ENCODE results near the gene ADGB. TPM values are rescaled to one million over a fixed set of nuclear protein-coding genes. Genes with fewer than 3 reads are reported as not detected.

The ADGB gene
- total RNA-seq, 1 experiment from 2014 or later, result not detected

GRCh38 chr6:146857980-146858347 lies 259.2 kb downstream of the ADGB start:
- H3K9me3 ChIP-seq (ENCODE audit: low read length), result no peaks in the 10 kb centered on the region
- no peaks in the 10 kb centered on the region for H4K20me1 ChIP-seq (ENCODE audit: insufficient read depth, low read depth, low read length)
- DNase-seq, result peak; percentile 44
- H3K36me3 ChIP-seq (ENCODE audit: insufficient read depth, low read length), result no peaks in the 10 kb centered on the region
- H3K9ac ChIP-seq (ENCODE audit: low read length), result peak overlapping the region; percentile 68
- peak overlapping the region; percentile 90 for H2AFZ ChIP-seq (ENCODE audit: low read length)
- H3K4me2 ChIP-seq (ENCODE audit: low read depth, low read length, poor library complexity, severe bottlenecking), result peak overlapping the region; percentile 71
- peak overlapping the region; percentile 63 for H3K4me3 ChIP-seq (ENCODE audit: low read length)
- no peaks in the 10 kb centered on the region for H3K9me2 ChIP-seq (replicated peaks; ENCODE audit: insufficient read depth, low read length)
- H3K27me3 ChIP-seq (ENCODE audit: low read length), result no peaks in the 10 kb centered on the region
- peaks cover 8% of the 10 kb centered on the region for H3K4me1 ChIP-seq (ENCODE audit: low read length)
- H3K27ac ChIP-seq (ENCODE audit: low read length), result no peak overlapping the region
- H3K79me2 ChIP-seq (ENCODE audit: low read length), result no peaks in the 10 kb centered on the region

GRCh38 chr6:146859206-146859605 lies 260.4 kb downstream of the ADGB start:
- peaks cover 8% of the 10 kb centered on the region for H3K4me1 ChIP-seq (ENCODE audit: low read length)
- H4K20me1 ChIP-seq (ENCODE audit: insufficient read depth, low read depth, low read length), result no peaks in the 10 kb centered on the region
- no peaks in the 10 kb centered on the region for H3K36me3 ChIP-seq (ENCODE audit: insufficient read depth, low read length)
- no peaks in the 10 kb centered on the region for H3K9me2 ChIP-seq (replicated peaks; ENCODE audit: insufficient read depth, low read length)
- H3K27ac ChIP-seq (ENCODE audit: low read length), result no peak overlapping the region
- H3K9ac ChIP-seq (ENCODE audit: low read length), result no peak overlapping the region
- H3K4me3 ChIP-seq (ENCODE audit: low read length), result no peak overlapping the region
- no peaks in the 10 kb centered on the region for H3K9me3 ChIP-seq (ENCODE audit: low read length)
- no peak overlapping the region for H2AFZ ChIP-seq (ENCODE audit: low read length)
- H3K27me3 ChIP-seq (ENCODE audit: low read length), result no peaks in the 10 kb centered on the region
- no peak overlapping the region for H3K4me2 ChIP-seq (ENCODE audit: low read depth, low read length, poor library complexity, severe bottlenecking)
- no peak for DNase-seq
- no peaks in the 10 kb centered on the region for H3K79me2 ChIP-seq (ENCODE audit: low read length)

- H3K4me1 ChIP-seq (ENCODE audit: low read length), result peaks cover 10% of the 10 kb centered on the region
- no peak overlapping the region for H3K4me2 ChIP-seq (ENCODE audit: low read depth, low read length, poor library complexity, severe bottlenecking)
- DNase-seq, result no peak
- H3K36me3 ChIP-seq (ENCODE audit: insufficient read depth, low read length), result no peaks in the 10 kb centered on the region
- H3K9me2 ChIP-seq (replicated peaks; ENCODE audit: insufficient read depth, low read length), result no peaks in the 10 kb centered on the region
- H3K27me3 ChIP-seq (ENCODE audit: low read length), result no peaks in the 10 kb centered on the region
- no peak overlapping the region for H3K9ac ChIP-seq (ENCODE audit: low read length)
- no peaks in the 10 kb centered on the region for H3K79me2 ChIP-seq (ENCODE audit: low read length)
- H3K9me3 ChIP-seq (ENCODE audit: low read length), result no peaks in the 10 kb centered on the region
- H3K4me3 ChIP-seq (ENCODE audit: low read length), result no peak overlapping the region
- no peak overlapping the region for H3K27ac ChIP-seq (ENCODE audit: low read length)
- H2AFZ ChIP-seq (ENCODE audit: low read length), result no peak overlapping the region
- H4K20me1 ChIP-seq (ENCODE audit: insufficient read depth, low read depth, low read length), result no peaks in the 10 kb centered on the region
Measured at GRCh38 chr6:146859795-146860495, 261.2 kb downstream of the ADGB start.

- Histone ChIP-seq H3K9me2 (replicated peaks; ENCODE audit: insufficient read depth, low read length) (no peaks in the 10 kb centered on the region), H3K4me3 (ENCODE audit: low read length) (no peak overlapping the region), H4K20me1 (ENCODE audit: insufficient read depth, low read depth, low read length) (no peaks in the 10 kb centered on the region), H3K27me3 (ENCODE audit: low read length) (no peaks in the 10 kb centered on the region), H3K9me3 (ENCODE audit: low read length) (no peaks in the 10 kb centered on the region), H2AFZ (ENCODE audit: low read length) (no peak overlapping the region), H3K4me1 (ENCODE audit: low read length) (peaks cover 10% of the 10 kb centered on the region), H3K9ac (ENCODE audit: low read length) (no peak overlapping the region), H3K79me2 (ENCODE audit: low read length) (no peaks in the 10 kb centered on the region), H3K27ac (ENCODE audit: low read length) (no peak overlapping the region), H3K36me3 (ENCODE audit: insufficient read depth, low read length) (no peaks in the 10 kb centered on the region), H3K4me2 (ENCODE audit: low read depth, low read length, poor library complexity, severe bottlenecking) (no peak overlapping the region)
- no peak for DNase-seq
Measured at GRCh38 chr6:146860583-146860982, 261.8 kb downstream of the ADGB start.

GRCh38 chr6:146861029-146861563 lies 262.3 kb downstream of the ADGB start:
- no peaks in the 10 kb centered on the region for H3K79me2 ChIP-seq (ENCODE audit: low read length)
- H3K9me3 ChIP-seq (ENCODE audit: low read length), result no peaks in the 10 kb centered on the region
- no peak overlapping the region for H3K9ac ChIP-seq (ENCODE audit: low read length)
- peaks cover 10% of the 10 kb centered on the region for H3K4me1 ChIP-seq (ENCODE audit: low read length)
- DNase-seq, result no peak
- no peaks in the 10 kb centered on the region for H3K27me3 ChIP-seq (ENCODE audit: low read length)
- no peak overlapping the region for H3K4me2 ChIP-seq (ENCODE audit: low read depth, low read length, poor library complexity, severe bottlenecking)
- H3K9me2 ChIP-seq (replicated peaks; ENCODE audit: insufficient read depth, low read length), result no peaks in the 10 kb centered on the region
- no peak overlapping the region for H3K4me3 ChIP-seq (ENCODE audit: low read length)
- H2AFZ ChIP-seq (ENCODE audit: low read length), result no peak overlapping the region
- no peaks in the 10 kb centered on the region for H3K36me3 ChIP-seq (ENCODE audit: insufficient read depth, low read length)
- no peaks in the 10 kb centered on the region for H4K20me1 ChIP-seq (ENCODE audit: insufficient read depth, low read depth, low read length)
- no peak overlapping the region for H3K27ac ChIP-seq (ENCODE audit: low read length)

GRCh38 chr6:146861716-146862115 lies 262.9 kb downstream of the ADGB start:
- no peak overlapping the region for H3K9ac ChIP-seq (ENCODE audit: low read length)
- H3K27me3 ChIP-seq (ENCODE audit: low read length), result no peaks in the 10 kb centered on the region
- H3K4me3 ChIP-seq (ENCODE audit: low read length), result no peak overlapping the region

GRCh38 chr6:146862508-146862919 lies 263.7 kb downstream of the ADGB start:
- H3K27me3 ChIP-seq (ENCODE audit: low read length), result no peaks in the 10 kb centered on the region
- H3K9ac ChIP-seq (ENCODE audit: low read length), result no peak overlapping the region
- H4K20me1 ChIP-seq (ENCODE audit: insufficient read depth, low read depth, low read length), result no peaks in the 10 kb centered on the region
- H3K79me2 ChIP-seq (ENCODE audit: low read length), result no peaks in the 10 kb centered on the region
- no peak overlapping the region for H2AFZ ChIP-seq (ENCODE audit: low read length)
- no peak for DNase-seq
- no peak overlapping the region for H3K4me2 ChIP-seq (ENCODE audit: low read depth, low read length, poor library complexity, severe bottlenecking)
- H3K36me3 ChIP-seq (ENCODE audit: insufficient read depth, low read length), result no peaks in the 10 kb centered on the region
- no peak overlapping the region for H3K27ac ChIP-seq (ENCODE audit: low read length)
- H3K9me2 ChIP-seq (replicated peaks; ENCODE audit: insufficient read depth, low read length), result no peaks in the 10 kb centered on the region
- no peak overlapping the region for H3K4me3 ChIP-seq (ENCODE audit: low read length)
- no peaks in the 10 kb centered on the region for H3K9me3 ChIP-seq (ENCODE audit: low read length)
- H3K4me1 ChIP-seq (ENCODE audit: low read length), result peaks cover 10% of the 10 kb centered on the region

More at GRCh38 chr6:146861716-146862115, 262.9 kb downstream of the ADGB start:
- Histone ChIP-seq H3K79me2 (ENCODE audit: low read length) (no peaks in the 10 kb centered on the region), H3K4me2 (ENCODE audit: low read depth, low read length, poor library complexity, severe bottlenecking) (no peak overlapping the region), H2AFZ (ENCODE audit: low read length) (no peak overlapping the region; the same call in 1 of the 2 replicates), H3K4me1 (ENCODE audit: low read length) (peaks cover 10% of the 10 kb centered on the region), H3K9me2 (replicated peaks; ENCODE audit: insufficient read depth, low read length) (no peaks in the 10 kb centered on the region), H3K9me3 (ENCODE audit: low read length) (no peaks in the 10 kb centered on the region), H3K36me3 (ENCODE audit: insufficient read depth, low read length) (no peaks in the 10 kb centered on the region), H4K20me1 (ENCODE audit: insufficient read depth, low read depth, low read length) (no peaks in the 10 kb centered on the region), H3K27ac (ENCODE audit: low read length) (no peak overlapping the region)
- no peak for DNase-seq

- Histone ChIP-seq H2AFZ (ENCODE audit: low read length) (no peak overlapping the region), H3K27me3 (ENCODE audit: low read length) (no peaks in the 10 kb centered on the region), H3K4me1 (ENCODE audit: low read length) (0 out of 2 replicates have a peak, but pooled peaks cover 3% of the 10 kb centered on the region), H3K9ac (ENCODE audit: low read length) (no peak overlapping the region), H3K9me3 (ENCODE audit: low read length) (no peaks in the 10 kb centered on the region), H3K4me2 (ENCODE audit: low read depth, low read length, poor library complexity, severe bottlenecking) (no peak overlapping the region), H3K4me3 (ENCODE audit: low read length) (no peak overlapping the region), H3K27ac (ENCODE audit: low read length) (no peak overlapping the region), H3K79me2 (ENCODE audit: low read length) (no peaks in the 10 kb centered on the region), H4K20me1 (ENCODE audit: insufficient read depth, low read depth, low read length) (no peaks in the 10 kb centered on the region), H3K9me2 (replicated peaks; ENCODE audit: insufficient read depth, low read length) (no peaks in the 10 kb centered on the region), H3K36me3 (ENCODE audit: insufficient read depth, low read length) (no peaks in the 10 kb centered on the region)
- DNase-seq, result no peak
Measured at GRCh38 chr6:146864300-146864699, 265.5 kb downstream of the ADGB start.
